Trophoblast cell (in vitro differentiated cells and primary cell): Measurements from ENCODE around the gene SNX7.

ENCODE experiments used
- DNase-seq, 2 donors: peaks; one replicate each; pipeline ENCODE4 v3.0.0-alpha.2; 2016
- H2AFZ ChIP-seq: 2 replicates; pipeline ENCODE4 v1.6.1; 2013; ENCODE audit warnings: low read length, moderate library complexity, mild to moderate bottlenecking; ENCODE audit not compliant: insufficient read depth, poor library complexity
- H2AK5ac ChIP-seq: 2 replicates; pipeline ENCODE4 v1.6.1; 2013; ENCODE audit warnings: mild to moderate bottlenecking, low read length
- H2BK120ac ChIP-seq: 2 replicates; pipeline ENCODE4 v1.6.1; 2013; ENCODE audit warnings: low read length, mild to moderate bottlenecking, moderate library complexity; ENCODE audit not compliant: insufficient read depth, poor library complexity
- H2BK12ac ChIP-seq: 2 replicates; pipeline ENCODE4 v1.6.1; 2013; ENCODE audit warnings: mild to moderate bottlenecking, low read length, moderate library complexity
- H2BK5ac ChIP-seq: 2 replicates; pipeline ENCODE4 v1.6.1; 2013; ENCODE audit warnings: low read length, low read depth, moderate library complexity, mild to moderate bottlenecking; ENCODE audit not compliant: poor library complexity
- H3K14ac ChIP-seq: 2 replicates; pipeline ENCODE4 v1.6.1; 2013; ENCODE audit warnings: mild to moderate bottlenecking, low read length
- H3K18ac ChIP-seq: 2 replicates; pipeline ENCODE4 v1.6.1; 2013; ENCODE audit warnings: mild to moderate bottlenecking, low read length
- H3K23ac ChIP-seq: 2 replicates; pipeline ENCODE4 v1.6.1; 2013; ENCODE audit warnings: low read length
- H3K27ac ChIP-seq: 2 replicates; pipeline ENCODE4 v1.5.1; 2013; ENCODE audit warnings: low read depth, mild to moderate bottlenecking, inconsistent platforms, low read length, moderate library complexity
- H3K27me3 ChIP-seq: 2 replicates; pipeline ENCODE4 v1.6.1; 2013; ENCODE audit warnings: inconsistent platforms, mild to moderate bottlenecking, low read length, moderate library complexity; ENCODE audit not compliant: insufficient read depth
- H3K36me3 ChIP-seq, 2 experiments: 1 replicate in 1 of 2; 2 replicates in 1 of 2; pipeline ENCODE4 v1.6.1; 2013; ENCODE audit warnings: low read length in 2 of 2, mild to moderate bottlenecking in 2 of 2, moderate library complexity in 1 of 2; ENCODE audit not compliant: insufficient read depth in 2 of 2, control insufficient read depth in 1 of 2
- H3K4ac ChIP-seq: 2 replicates; pipeline ENCODE4 v1.6.1; 2013; ENCODE audit warnings: low read depth, mild to moderate bottlenecking, low read length, moderate library complexity
- H3K4me1 ChIP-seq, 2 experiments: 1 replicate in 1 of 2; 2 replicates in 1 of 2; pipeline ENCODE4 v1.6.1; 2013; ENCODE audit warnings: low read length in 2 of 2, mild to moderate bottlenecking in 2 of 2, moderate library complexity in 1 of 2; ENCODE audit not compliant: insufficient read depth in 2 of 2, control insufficient read depth in 1 of 2
- H3K4me2 ChIP-seq: 2 replicates; pipeline ENCODE4 v1.6.1; 2013; ENCODE audit warnings: inconsistent platforms, mild to moderate bottlenecking, low read length, moderate library complexity
- H3K4me3 ChIP-seq: 2 replicates; pipeline ENCODE4 v1.5.1; 2013; ENCODE audit warnings: mild to moderate bottlenecking, low read depth, low read length, inconsistent platforms
- H3K79me1 ChIP-seq: one replicate; pipeline ENCODE4 v1.6.1; 2013; ENCODE audit warnings: low read length
- H3K79me2 ChIP-seq: 2 replicates; pipeline ENCODE4 v1.6.1; 2013; ENCODE audit warnings: low read length, mild to moderate bottlenecking; ENCODE audit not compliant: control insufficient read depth, insufficient read depth, poor library complexity
- H3K9ac ChIP-seq: 2 replicates; pipeline ENCODE4 v1.6.1; 2013; ENCODE audit warnings: mild to moderate bottlenecking, low read length
- H3K9me3 ChIP-seq: 2 replicates; pipeline ENCODE4 v1.6.1; 2013; ENCODE audit warnings: low read depth, mild to moderate bottlenecking, control low read depth, inconsistent platforms, low read length; ENCODE audit not compliant: insufficient read depth
- H4K12ac ChIP-seq: 2 replicates; pipeline ENCODE4 v1.6.1; 2013; ENCODE audit warnings: low read depth, mild to moderate bottlenecking, low read length, moderate library complexity
- H4K8ac ChIP-seq: 2 replicates; pipeline ENCODE4 v1.6.1; 2013; ENCODE audit warnings: low read depth, mild to moderate bottlenecking, low read length, moderate library complexity
- H4K91ac ChIP-seq: one replicate; pipeline ENCODE4 v1.6.1; 2013; ENCODE audit warnings: low read depth, mild to moderate bottlenecking, low read length, moderate library complexity
- WGBS: extraction: QIAGEN DNeasy Blood & Tissue Kit; methylation state at CpG from one replicate; pipeline ENCODE4 v1.1.7; 2013; ENCODE audit warnings: missing lambda C conversion rate; ENCODE audit not compliant: insufficient read length, insufficient coverage; ENCODE audit errors: extremely low coverage; 5-methylcytosine and 5-hydroxymethylcytosine counted together

SNX7 gene

GRCh38 chr1:98764485-98764884, 103.0 kb downstream of the SNX7 start:
- no peak overlapping the region for H3K4ac ChIP-seq
- no peak overlapping the region for H4K8ac ChIP-seq
- H3K18ac ChIP-seq = no peak overlapping the region
- H2BK5ac ChIP-seq = no peak overlapping the region
- DNase-seq = no peak
- no peak overlapping the region for H2BK12ac ChIP-seq
- H3K36me3 ChIP-seq = no peaks in the 10 kb centered on the region
- no peak overlapping the region for H3K4me2 ChIP-seq
- H3K9ac ChIP-seq = no peak overlapping the region
- H3K79me1 ChIP-seq = no peaks in the 10 kb centered on the region
- H4K91ac ChIP-seq = no peak overlapping the region
- H3K4me1 ChIP-seq = no peaks in the 10 kb centered on the region
- no peaks in the 10 kb centered on the region for H3K27me3 ChIP-seq
- H3K14ac ChIP-seq = no peak overlapping the region
- H3K4me3 ChIP-seq = no peak overlapping the region
- no peak overlapping the region for H3K23ac ChIP-seq
- no CpG with 5 or more reads among the region's 1 CpG for WGBS
- no peak overlapping the region for H2AFZ ChIP-seq
- no peaks in the 10 kb centered on the region for H3K9me3 ChIP-seq
- H3K79me2 ChIP-seq = no peaks in the 10 kb centered on the region
- no peak overlapping the region for H2BK120ac ChIP-seq
- no peak overlapping the region for H2AK5ac ChIP-seq
- H3K27ac ChIP-seq = no peak overlapping the region
- no peak overlapping the region for H4K12ac ChIP-seq

GRCh38 chr1:98766255-98766654, 104.7 kb downstream of the SNX7 start:
- Histone ChIP-seq H2BK12ac (no peak overlapping the region), H2BK120ac (no peak overlapping the region)

GRCh38 chr1:98769162-98769561, 107.6 kb downstream of the SNX7 start:
- H2AK5ac ChIP-seq = no peak overlapping the region
- H3K4me2 ChIP-seq = no peak overlapping the region
- no peaks in the 10 kb centered on the region for H3K79me1 ChIP-seq
- no peak overlapping the region for H3K4ac ChIP-seq
- H3K27ac ChIP-seq = no peak overlapping the region
- no peaks in the 10 kb centered on the region for H3K4me1 ChIP-seq
- no peaks in the 10 kb centered on the region for H3K36me3 ChIP-seq
- H3K18ac ChIP-seq = no peak overlapping the region
- no peaks in the 10 kb centered on the region for H3K9me3 ChIP-seq
- no peak overlapping the region for H4K8ac ChIP-seq
- H3K23ac ChIP-seq = no peak overlapping the region
- H3K14ac ChIP-seq = no peak overlapping the region
- no peak overlapping the region for H3K4me3 ChIP-seq
- no peaks in the 10 kb centered on the region for H3K79me2 ChIP-seq
- H4K12ac ChIP-seq = no peak overlapping the region
- no peak overlapping the region for H2BK12ac ChIP-seq
- no peak overlapping the region for H2BK120ac ChIP-seq
- no peak overlapping the region for H3K9ac ChIP-seq
- H3K27me3 ChIP-seq = no peaks in the 10 kb centered on the region
- no peak for DNase-seq
- H4K91ac ChIP-seq = no peak overlapping the region
- H2BK5ac ChIP-seq = no peak overlapping the region
- no peak overlapping the region for H2AFZ ChIP-seq
- no CpG with 5 or more reads among the region's 3 CpGs for WGBS

More at GRCh38 chr1:98766255-98766654, 104.7 kb downstream of the SNX7 start:
- H3K4me2 ChIP-seq = no peak overlapping the region
- H3K79me2 ChIP-seq = no peaks in the 10 kb centered on the region
- no peak overlapping the region for H3K9ac ChIP-seq
- no peaks in the 10 kb centered on the region for H3K27me3 ChIP-seq
- H4K91ac ChIP-seq = no peak overlapping the region
- H3K23ac ChIP-seq = no peak overlapping the region
- H2BK5ac ChIP-seq = no peak overlapping the region
- no peak for DNase-seq
- 100% methylated on average over 1 of the region's 4 CpGs for WGBS
- H2AK5ac ChIP-seq = no peak overlapping the region
- no peak overlapping the region for H3K4me3 ChIP-seq
- H3K4me1 ChIP-seq = no peaks in the 10 kb centered on the region
- no peaks in the 10 kb centered on the region for H3K79me1 ChIP-seq
- H4K12ac ChIP-seq = no peak overlapping the region
- no peak overlapping the region for H3K14ac ChIP-seq
- no peak overlapping the region for H3K18ac ChIP-seq
- H3K9me3 ChIP-seq = no peaks in the 10 kb centered on the region
- no peak overlapping the region for H3K27ac ChIP-seq
- H2AFZ ChIP-seq = no peak overlapping the region
- H3K36me3 ChIP-seq = no peaks in the 10 kb centered on the region
- H4K8ac ChIP-seq = no peak overlapping the region
- no peak overlapping the region for H3K4ac ChIP-seq

GRCh38 chr1:98781906-98782305, 120.4 kb downstream of the SNX7 start:
- Histone ChIP-seq H3K36me3 (no peaks in the 10 kb centered on the region), H3K18ac (no peak overlapping the region), H2BK120ac (no peak overlapping the region), H3K4me3 (no peak overlapping the region), H3K4me2 (no peak overlapping the region), H4K8ac (no peak overlapping the region), H3K14ac (no peak overlapping the region), H3K9ac (no peak overlapping the region), H3K27me3 (no peaks in the 10 kb centered on the region), H4K91ac (no peak overlapping the region), H2BK5ac (no peak overlapping the region), H3K27ac (no peak overlapping the region), H2AFZ (no peak overlapping the region), H3K79me1 (no peaks in the 10 kb centered on the region), H3K79me2 (no peaks in the 10 kb centered on the region), H3K4ac (no peak overlapping the region), H4K12ac (no peak overlapping the region), H2BK12ac (no peak overlapping the region), H3K23ac (no peak overlapping the region), H2AK5ac (no peak overlapping the region), H3K4me1 (no peaks in the 10 kb centered on the region), H3K9me3 (no peaks in the 10 kb centered on the region)
- WGBS = no CpG with 5 or more reads among the region's 2 CpGs
- no peak for DNase-seq
